Activated CD8-positive, alpha-beta memory T cell treated with anti-CD3 and anti-CD28 coated beads, Interleukin-2, amount 10 ng/mL, durations not matched to agents 7 days and 5 days (primary cell): ENCODE results near the gene HTRA3. TPM values are rescaled to one million over a fixed set of nuclear protein-coding genes. Genes with fewer than 3 reads are reported as not detected.

Source experiments
- ATAC-seq: fragments of 150-1000 bp; cut with Tn5 transposase; one replicate; pipeline ENCODE4 v1.10.0; 2021; ENCODE audit warnings: moderate library complexity
- CTCF ChIA-PET: fragments of 350-600 bp; sonication (Branson Sonifier 250); formaldehyde crosslinking; loops from one replicate; lab custom pipeline; 2021; ENCODE audit warnings: antibody characterized with exemption; lab: Charles Lee
- DNase-seq: peaks from one replicate; pipeline ENCODE4 v3.0.0-alpha.2; 2020
- H3K27ac Mint-ChIP-seq: one replicate; pipeline ENCODE4 v1.8.0; 2021; ENCODE audit warnings: mild to moderate bottlenecking, mixed read lengths
- H3K27me3 Mint-ChIP-seq: one replicate; pipeline ENCODE4 v1.8.0; 2021; ENCODE audit warnings: mixed read lengths
- H3K36me3 Mint-ChIP-seq: one replicate; pipeline ENCODE4 v1.8.0; 2021; ENCODE audit warnings: mild to moderate bottlenecking, mixed read lengths
- H3K4me1 Mint-ChIP-seq: one replicate; pipeline ENCODE4 v1.8.0; 2021; ENCODE audit warnings: mixed read lengths
- H3K4me3 Mint-ChIP-seq: one replicate; pipeline ENCODE4 v1.8.0; 2021; ENCODE audit warnings: mild to moderate bottlenecking, moderate library complexity, mixed read lengths
- H3K9me3 Mint-ChIP-seq: one replicate; pipeline ENCODE4 v1.8.0; 2022; ENCODE audit warnings: low read depth, mixed read lengths
- total RNA-seq, 2 experiments: library from RNA; stranded (reverse); gene quantifications; one replicate each; pipeline ENCODE4 v1.2.3, GENCODE V29; 2021

The HTRA3 gene
- total RNA-seq, 2 experiments from 2014 or later = not detected

- no peak for ATAC-seq
- Mint-ChIP-seq H3K27ac (no peak overlapping the region), H3K36me3 (no peaks in the 10 kb centered on the region), H3K4me3 (no peak overlapping the region), H3K27me3 (no peaks in the 10 kb centered on the region), H3K4me1 (peaks cover 1% of the 10 kb centered on the region), H3K9me3 (no peaks in the 10 kb centered on the region)
- CTCF ChIA-PET = interaction anchor here (0.8 kb wide), 1 partner anchor 61 kb away, joined by 5 read pairs; no protein-coding TSS in a partner anchor
- no peak for DNase-seq
These were observed 32.1 kb upstream of the HTRA3 start for GRCh38 chr4:8237256-8237989.

- H3K4me1 Mint-ChIP-seq = peaks cover 1% of the 10 kb centered on the region
- CTCF ChIA-PET = interaction anchor here (0.8 kb wide), 1 partner anchor 61 kb away, joined by 5 read pairs; no protein-coding TSS in a partner anchor
- ATAC-seq (no peak), DNase-seq (no peak)
- no peaks in the 10 kb centered on the region for H3K27me3 Mint-ChIP-seq
- no peaks in the 10 kb centered on the region for H3K9me3 Mint-ChIP-seq
- no peak overlapping the region for H3K4me3 Mint-ChIP-seq
- no peak overlapping the region for H3K27ac Mint-ChIP-seq
- no peaks in the 10 kb centered on the region for H3K36me3 Mint-ChIP-seq
These were observed 31.5 kb upstream of the HTRA3 start for GRCh38 chr4:8238036-8238511.

- CTCF ChIA-PET = no interaction called here
These were observed 31.0 kb upstream of the HTRA3 start for GRCh38 chr4:8238515-8239053.

GRCh38 chr4:8239226-8239625, 30.3 kb upstream of the HTRA3 start:
- Mint-ChIP-seq H3K36me3 (no peaks in the 10 kb centered on the region), H3K9me3 (no peaks in the 10 kb centered on the region), H3K27ac (no peak overlapping the region), H3K27me3 (no peaks in the 10 kb centered on the region), H3K4me1 (peaks cover 1% of the 10 kb centered on the region), H3K4me3 (no peak overlapping the region)
- CTCF ChIA-PET = no interaction called here
- no peak for DNase-seq
- ATAC-seq = no peak

More at GRCh38 chr4:8238515-8239053, 31.0 kb upstream of the HTRA3 start:
- Mint-ChIP-seq H3K9me3 (no peaks in the 10 kb centered on the region), H3K4me3 (no peak overlapping the region), H3K36me3 (no peaks in the 10 kb centered on the region), H3K4me1 (peaks cover 1% of the 10 kb centered on the region), H3K27ac (no peak overlapping the region), H3K27me3 (no peaks in the 10 kb centered on the region)
- ATAC-seq (no peak), DNase-seq (no peak)

GRCh38 chr4:8239661-8240060, 29.9 kb upstream of the HTRA3 start:
- Mint-ChIP-seq H3K9me3 (no peaks in the 10 kb centered on the region), H3K4me1 (peaks cover 1% of the 10 kb centered on the region), H3K36me3 (no peaks in the 10 kb centered on the region), H3K27ac (no peak overlapping the region), H3K27me3 (no peaks in the 10 kb centered on the region), H3K4me3 (no peak overlapping the region)
- DNase-seq = no peak
- ATAC-seq = no peak
- CTCF ChIA-PET = no interaction called here

GRCh38 chr4:8240211-8241041, 29.1 kb upstream of the HTRA3 start:
- Mint-ChIP-seq H3K36me3 (no peaks in the 10 kb centered on the region), H3K27ac (no peak overlapping the region), H3K4me3 (no peak overlapping the region), H3K9me3 (no peaks in the 10 kb centered on the region), H3K4me1 (peaks cover 1% of the 10 kb centered on the region), H3K27me3 (no peaks in the 10 kb centered on the region)
- DNase-seq = no peak
- ATAC-seq = no peak
- CTCF ChIA-PET = interaction anchor here (1.0 kb wide), 1 partner anchor 156 kb away, joined by 3 read pairs; no protein-coding TSS in a partner anchor

GRCh38 chr4:8241211-8241779, 28.3 kb upstream of the HTRA3 start:
- H3K36me3 Mint-ChIP-seq = no peaks in the 10 kb centered on the region
- CTCF ChIA-PET = interaction anchor here (0.7 to 1.8 kb wide), 7 partner anchors 10 to 187 kb away, joined by 3 to 16 read pairs (median 4); no protein-coding TSS in a partner anchor
- no peak overlapping the region for H3K27ac Mint-ChIP-seq
- no peak overlapping the region for H3K4me3 Mint-ChIP-seq
- peaks cover 1% of the 10 kb centered on the region for H3K4me1 Mint-ChIP-seq
- no peaks in the 10 kb centered on the region for H3K27me3 Mint-ChIP-seq
- ATAC-seq = no peak
- DNase-seq = no peak
- H3K9me3 Mint-ChIP-seq = no peaks in the 10 kb centered on the region

GRCh38 chr4:8241895-8242696, 27.5 kb upstream of the HTRA3 start:
- Mint-ChIP-seq H3K27ac (no peak overlapping the region), H3K36me3 (no peaks in the 10 kb centered on the region), H3K4me3 (no peak overlapping the region), H3K9me3 (no peaks in the 10 kb centered on the region), H3K4me1 (peaks cover 1% of the 10 kb centered on the region), H3K27me3 (no peaks in the 10 kb centered on the region)
- ATAC-seq = peak; percentile 89
- CTCF ChIA-PET = interaction anchor here (0.6 to 1.8 kb wide), 28 partner anchors 8 to 226 kb away, joined by 3 to 16 read pairs (median 3); partner anchors contain the start of genes ABLIM2 and SH3TC1
- peak; percentile 78 for DNase-seq

- Mint-ChIP-seq H3K36me3 (no peaks in the 10 kb centered on the region), H3K27ac (no peak overlapping the region), H3K27me3 (no peaks in the 10 kb centered on the region), H3K4me1 (peaks cover 1% of the 10 kb centered on the region), H3K9me3 (no peaks in the 10 kb centered on the region), H3K4me3 (no peak overlapping the region)
- no peak for DNase-seq
- no peak for ATAC-seq
- CTCF ChIA-PET = interaction anchor here (0.6 to 1.8 kb wide), 26 partner anchors 7 to 225 kb away, joined by 3 to 16 read pairs (median 3); partner anchors contain the start of genes ABLIM2 and SH3TC1
These were observed 26.6 kb upstream of the HTRA3 start for GRCh38 chr4:8242782-8243560.

- Mint-ChIP-seq H3K9me3 (no peaks in the 10 kb centered on the region), H3K36me3 (no peaks in the 10 kb centered on the region), H3K27ac (no peak overlapping the region), H3K4me1 (peaks cover 1% of the 10 kb centered on the region), H3K4me3 (no peak overlapping the region), H3K27me3 (no peaks in the 10 kb centered on the region)
- CTCF ChIA-PET = interaction anchor here (2.3 kb wide), 1 partner anchor 67 kb away, joined by 5 read pairs; no protein-coding TSS in a partner anchor
- DNase-seq = no peak
- ATAC-seq = no peak
These were observed 25.4 kb upstream of the HTRA3 start for GRCh38 chr4:8244001-8244757.

- Mint-ChIP-seq H3K27ac (no peak overlapping the region), H3K9me3 (no peaks in the 10 kb centered on the region), H3K4me1 (peaks cover 1% of the 10 kb centered on the region), H3K27me3 (no peaks in the 10 kb centered on the region), H3K4me3 (no peak overlapping the region), H3K36me3 (no peaks in the 10 kb centered on the region)
- ATAC-seq (no peak), DNase-seq (no peak)
- CTCF ChIA-PET = interaction anchor here (0.6 to 2.3 kb wide), 2 partner anchors 68 to 91 kb away, joined by 4 to 5 read pairs; no protein-coding TSS in a partner anchor
These were observed 24.6 kb upstream of the HTRA3 start for GRCh38 chr4:8244931-8245460.
